GM18519 (cell line): Measurements from ENCODE around the gene RNF222.
"Not testable (repeated sequence)": the region's sequence is repeated elsewhere in the genome, so short reads cannot be mapped to it uniquely, and the experiment has no call there.

ENCODE experiments used
- ATAC-seq: cut with Tn5 transposase; IDR thresholded peaks from one replicate; pipeline ENCODE4 v1.9.1; 2021; ENCODE audit warnings: mild to moderate bottlenecking, moderate library complexity; ENCODE audit not compliant: unreplicated experiment, low FRiP score

The RNF222 gene

DNA sequence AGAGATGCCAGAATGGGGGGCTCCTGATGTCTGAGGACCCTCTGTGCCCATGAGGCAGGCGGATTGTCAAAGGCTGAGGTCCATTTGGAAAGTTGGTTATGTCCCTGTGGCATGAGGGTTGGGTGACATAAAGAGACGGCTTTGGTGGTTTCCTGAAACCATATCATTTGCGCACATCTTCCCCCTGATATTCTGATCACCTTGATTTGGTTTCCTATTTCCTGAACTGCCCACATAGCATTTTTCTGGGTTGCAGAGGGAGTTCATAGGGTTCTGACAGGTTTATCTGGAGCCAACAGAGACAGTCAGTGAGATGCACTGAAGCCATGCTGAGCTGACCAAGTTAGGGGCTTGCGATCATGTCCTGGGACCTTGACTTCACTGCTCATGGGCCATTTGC is 15.7 kb upstream of the RNF222 start:
- no peak for ATAC-seq

DNA sequence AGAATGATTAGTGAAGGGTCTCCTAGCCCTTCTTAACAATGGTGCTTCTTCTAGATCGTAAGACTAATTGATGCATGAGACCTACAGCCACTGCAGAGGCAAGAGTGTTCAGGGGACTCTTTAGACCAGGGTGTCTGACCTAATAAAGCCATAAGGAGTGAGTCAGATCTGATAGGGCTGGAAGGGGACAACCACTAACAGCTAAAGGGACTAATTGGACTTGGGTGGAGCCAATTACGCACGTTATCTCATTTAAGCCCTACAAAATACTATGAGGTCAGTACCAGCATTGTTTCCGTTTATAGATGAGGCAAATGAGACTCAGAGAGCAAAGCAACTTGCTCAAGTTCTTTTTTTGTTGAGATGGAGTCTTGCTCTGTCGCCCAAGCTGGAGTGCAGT is 14.5 kb upstream of the RNF222 start:
- ATAC-seq: no peak

DNA sequence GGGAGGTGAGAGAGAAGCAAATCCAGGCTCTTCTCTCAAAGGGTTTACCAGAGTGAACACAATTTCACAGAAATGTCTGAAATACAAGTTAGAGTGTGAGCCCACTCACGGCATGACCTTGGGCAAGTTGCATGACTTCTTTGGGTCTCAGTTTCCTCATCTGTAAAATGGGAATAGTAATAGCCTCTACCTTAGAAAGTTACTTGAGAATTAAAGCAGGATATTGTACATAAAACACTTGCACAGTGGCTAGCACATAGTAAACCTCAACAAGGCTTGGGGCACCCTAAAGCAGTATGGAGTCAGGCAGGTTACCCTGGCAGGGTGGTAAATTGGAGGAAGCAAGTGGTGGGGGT is 13.2 kb upstream of the RNF222 start:
- ATAC-seq: no peak

DNA sequence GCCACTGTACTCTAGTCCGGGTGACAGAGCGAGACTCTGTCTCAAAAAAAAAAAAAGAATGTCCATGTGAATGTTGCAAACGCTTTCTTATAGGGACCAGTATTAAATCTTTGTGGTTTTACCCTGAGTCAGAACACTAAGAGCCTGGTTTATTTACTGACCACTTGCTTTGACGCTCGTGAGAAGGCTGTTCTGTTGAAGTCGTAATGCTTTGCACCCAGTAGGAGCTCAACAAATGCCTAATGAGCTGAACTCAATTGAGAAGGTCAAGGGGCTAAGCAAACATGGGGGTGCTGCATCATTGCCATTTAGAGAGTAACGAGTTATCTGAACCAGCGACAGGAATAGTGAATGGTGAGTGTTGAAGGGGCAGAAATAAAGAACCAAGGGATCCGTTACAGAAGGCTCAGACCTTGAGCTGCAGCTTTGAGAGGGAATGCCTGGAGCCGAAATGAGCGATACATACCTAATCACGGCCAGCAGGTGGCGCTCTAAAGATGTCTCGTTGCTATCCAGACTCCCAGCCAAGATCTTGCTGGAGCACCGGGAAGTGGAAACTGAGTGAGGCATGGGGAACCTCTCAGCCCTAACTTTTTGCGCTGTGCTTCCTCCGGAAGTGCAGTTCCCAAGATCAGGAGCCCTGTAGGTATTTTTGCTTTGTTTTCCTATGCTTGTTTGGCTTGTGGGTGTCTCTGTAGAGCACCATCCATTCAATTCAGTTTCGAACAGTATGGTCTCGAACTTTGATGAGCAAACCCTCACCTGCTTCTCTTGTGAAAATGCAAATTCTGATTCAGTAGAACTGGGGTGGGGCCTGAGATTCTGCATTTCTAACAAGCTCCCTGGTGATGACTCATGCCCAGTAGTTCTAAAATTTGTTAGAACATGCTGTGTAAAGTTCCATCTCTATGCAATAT is 12.6 kb upstream of the RNF222 start:
- no peak for ATAC-seq

DNA sequence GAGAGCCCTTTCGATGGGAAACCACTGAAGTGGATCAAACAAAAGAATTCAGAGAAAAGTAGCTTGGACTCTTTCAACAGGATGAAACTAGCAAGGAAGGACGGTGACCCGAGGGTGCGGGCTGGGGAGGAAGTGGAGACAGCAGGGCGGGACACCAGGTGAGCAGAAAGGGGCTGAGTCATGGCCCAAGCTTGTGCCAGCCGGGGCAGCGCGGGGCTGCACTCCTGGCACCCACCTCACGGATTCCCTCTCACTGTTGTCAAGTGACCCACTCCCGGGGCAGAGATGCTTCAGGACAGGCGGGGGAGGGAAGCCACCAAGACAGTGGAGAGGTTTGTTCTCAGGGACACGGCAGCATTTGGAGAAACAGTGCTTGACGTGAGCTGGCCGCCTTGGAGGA is 10.7 kb upstream of the RNF222 start:
- ATAC-seq: no peak

DNA sequence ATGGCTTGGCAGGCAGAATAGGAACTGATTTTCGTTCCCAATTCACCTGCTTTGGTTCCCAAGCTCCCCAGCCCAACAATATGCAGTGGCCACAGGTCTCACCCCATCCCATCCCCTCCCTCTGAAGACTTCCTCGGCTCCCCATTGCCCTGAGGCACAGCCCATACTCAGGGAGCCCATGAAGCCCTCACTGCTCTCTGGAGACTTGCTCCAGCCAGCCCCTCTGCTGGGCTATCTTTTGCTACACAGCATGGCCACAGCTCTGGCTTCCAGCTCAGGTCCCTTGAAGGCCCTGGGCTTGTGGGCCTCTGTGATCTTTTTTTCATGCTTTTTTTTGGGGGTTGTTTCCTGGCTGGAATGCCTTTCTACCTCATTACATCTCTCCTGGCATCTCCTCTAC is 8.5 kb upstream of the RNF222 start:
- no peak for ATAC-seq

DNA sequence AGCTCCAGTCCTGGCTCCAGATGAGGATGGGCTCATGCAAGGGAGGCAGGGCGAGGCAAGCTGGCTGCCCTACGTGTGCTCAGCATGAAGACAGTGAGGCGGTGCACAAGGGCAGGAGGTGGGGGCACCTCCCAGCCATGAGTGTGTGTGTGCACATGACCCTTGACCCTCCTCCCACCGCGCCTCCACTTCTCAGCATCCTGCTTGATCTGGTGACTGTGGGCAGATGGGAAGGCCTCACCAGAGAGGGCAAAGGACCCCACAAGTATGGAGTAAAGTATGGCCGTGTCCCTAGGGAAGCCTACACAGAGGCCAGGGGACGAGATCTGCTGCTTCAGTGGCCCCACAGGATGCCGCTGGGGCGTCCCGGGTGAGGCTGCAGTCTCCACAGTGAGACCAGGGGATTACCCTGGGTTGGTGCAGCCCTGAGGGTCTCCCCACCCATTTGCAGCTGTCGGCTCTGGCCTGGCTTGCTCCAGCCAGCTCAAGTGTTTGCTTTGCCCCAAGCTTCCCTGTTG is 7.9 kb upstream of the RNF222 start:
- no peak for ATAC-seq

DNA sequence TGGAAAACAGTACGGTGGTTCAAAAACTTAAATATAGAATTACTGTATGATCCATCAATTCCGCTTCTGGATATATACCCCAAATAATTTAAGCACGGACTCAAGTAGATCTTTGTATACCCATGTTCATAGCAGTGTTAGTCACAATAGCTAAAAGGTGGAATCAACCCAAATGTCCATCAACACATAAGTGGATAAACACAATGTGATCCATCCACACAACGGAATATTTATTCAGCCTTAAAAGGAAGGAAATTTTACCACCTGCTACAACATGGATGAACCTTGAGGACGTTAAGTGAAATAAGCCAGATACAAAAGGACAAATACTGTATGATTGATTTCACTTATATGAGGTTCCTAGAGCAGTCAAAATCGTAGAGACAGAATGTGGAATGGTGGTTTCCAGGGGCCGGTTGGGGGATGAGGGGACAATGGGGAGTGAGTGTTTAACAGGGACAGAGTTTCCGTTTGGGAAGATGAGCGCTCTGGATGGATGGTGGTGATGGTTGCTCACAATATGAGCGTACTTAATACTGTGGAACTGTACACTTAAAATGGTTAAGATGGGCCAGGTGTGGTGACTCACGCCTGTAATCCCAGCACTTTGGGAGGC is 5.4 kb upstream of the RNF222 start:
- ATAC-seq: no peak

DNA sequence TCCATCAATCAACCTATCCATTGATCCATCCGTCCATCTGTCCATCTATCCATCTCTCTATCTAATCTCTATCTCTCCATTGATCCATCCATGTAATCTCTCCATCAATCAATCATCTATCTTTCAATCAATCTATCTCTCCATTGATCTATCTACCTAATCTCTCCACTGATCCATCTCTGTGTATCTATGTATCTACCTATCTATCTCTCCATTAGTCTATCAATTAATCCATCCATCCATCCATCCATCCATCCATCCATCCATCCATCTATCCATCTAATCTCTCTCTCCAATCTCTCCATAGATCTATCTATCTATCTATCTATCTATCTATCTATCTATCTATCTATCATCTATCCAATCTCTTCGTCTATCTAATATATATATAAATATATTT is 3.5 kb upstream of the RNF222 start:
- ATAC-seq: no peak

DNA sequence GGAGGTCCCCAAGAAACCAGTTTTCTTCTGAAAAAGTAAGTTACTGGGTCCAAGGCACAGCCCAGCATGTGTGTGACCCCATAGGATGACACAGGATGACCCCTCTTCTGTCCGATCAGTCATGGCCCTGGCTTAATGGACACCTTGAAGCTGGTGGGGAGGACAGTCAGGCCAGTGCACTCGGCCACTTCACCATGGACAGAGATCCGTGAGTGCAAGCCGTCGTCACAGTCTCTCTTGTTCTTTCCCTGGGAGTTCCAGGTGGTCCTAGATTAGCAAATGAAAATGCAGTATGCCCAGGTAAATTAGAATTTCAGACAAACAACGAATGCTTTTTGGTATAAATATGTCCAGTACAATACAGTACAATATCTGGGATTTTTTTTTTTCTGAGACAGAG is 1.4 kb upstream of the RNF222 start:
- no peak for ATAC-seq

DNA sequence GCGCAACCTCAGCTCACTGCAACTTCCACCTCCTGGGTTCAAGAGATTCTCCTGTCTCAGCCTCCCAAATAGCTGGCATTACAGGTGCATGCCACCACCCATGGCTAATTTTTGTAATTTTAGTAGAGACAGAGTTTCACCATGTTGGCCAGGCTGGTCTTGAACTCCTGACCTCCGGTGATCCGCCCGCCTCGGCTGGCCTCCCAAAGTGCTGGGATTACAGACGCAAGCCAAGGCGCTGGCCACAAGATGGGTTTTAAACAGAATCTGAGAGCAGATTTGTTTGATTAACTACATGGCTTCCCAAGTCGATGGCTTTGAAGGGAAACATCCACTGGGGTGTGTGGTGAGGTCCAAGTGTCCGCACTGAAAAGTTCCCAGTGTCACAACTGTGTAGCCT is 3.1 kb downstream of the RNF222 start:
- not testable (repeated sequence) for ATAC-seq

DNA sequence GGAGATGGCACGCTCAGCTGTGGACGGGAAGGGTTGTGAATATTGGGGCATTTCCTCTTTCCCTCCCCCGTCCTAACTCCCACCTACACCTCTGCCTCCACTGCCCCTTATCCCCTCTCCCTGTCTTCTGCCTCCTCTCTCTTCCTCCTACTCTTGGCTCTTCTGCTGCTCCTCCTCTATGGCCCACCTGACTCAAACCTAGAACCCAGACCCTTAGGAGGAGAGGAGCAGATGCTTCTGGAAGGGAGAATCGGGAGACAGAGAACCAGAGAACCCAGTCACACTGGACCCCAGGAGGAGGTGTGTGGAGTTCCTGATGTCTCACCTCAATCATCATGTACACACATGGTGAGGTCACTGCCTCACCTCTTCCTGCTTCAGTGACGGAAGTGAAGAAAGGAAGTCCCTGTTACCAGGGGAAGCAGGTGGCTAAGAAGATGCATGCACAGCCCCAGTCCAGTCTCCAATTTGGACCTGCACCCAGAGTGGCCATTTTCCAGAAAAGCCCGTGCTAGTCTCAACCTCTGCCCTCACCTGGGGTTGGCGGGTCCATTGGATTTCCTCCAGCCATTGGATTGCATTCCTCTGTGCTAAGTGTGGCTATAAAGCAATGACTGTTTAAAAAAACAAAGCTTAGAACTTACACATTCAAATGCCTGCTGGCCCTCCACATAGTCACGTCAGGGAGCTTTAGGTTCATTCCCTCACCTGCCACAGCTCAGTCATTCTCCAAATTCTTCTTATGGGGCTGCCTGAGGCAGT is 4.0 kb downstream of the RNF222 start:
- ATAC-seq: no peak

DNA sequence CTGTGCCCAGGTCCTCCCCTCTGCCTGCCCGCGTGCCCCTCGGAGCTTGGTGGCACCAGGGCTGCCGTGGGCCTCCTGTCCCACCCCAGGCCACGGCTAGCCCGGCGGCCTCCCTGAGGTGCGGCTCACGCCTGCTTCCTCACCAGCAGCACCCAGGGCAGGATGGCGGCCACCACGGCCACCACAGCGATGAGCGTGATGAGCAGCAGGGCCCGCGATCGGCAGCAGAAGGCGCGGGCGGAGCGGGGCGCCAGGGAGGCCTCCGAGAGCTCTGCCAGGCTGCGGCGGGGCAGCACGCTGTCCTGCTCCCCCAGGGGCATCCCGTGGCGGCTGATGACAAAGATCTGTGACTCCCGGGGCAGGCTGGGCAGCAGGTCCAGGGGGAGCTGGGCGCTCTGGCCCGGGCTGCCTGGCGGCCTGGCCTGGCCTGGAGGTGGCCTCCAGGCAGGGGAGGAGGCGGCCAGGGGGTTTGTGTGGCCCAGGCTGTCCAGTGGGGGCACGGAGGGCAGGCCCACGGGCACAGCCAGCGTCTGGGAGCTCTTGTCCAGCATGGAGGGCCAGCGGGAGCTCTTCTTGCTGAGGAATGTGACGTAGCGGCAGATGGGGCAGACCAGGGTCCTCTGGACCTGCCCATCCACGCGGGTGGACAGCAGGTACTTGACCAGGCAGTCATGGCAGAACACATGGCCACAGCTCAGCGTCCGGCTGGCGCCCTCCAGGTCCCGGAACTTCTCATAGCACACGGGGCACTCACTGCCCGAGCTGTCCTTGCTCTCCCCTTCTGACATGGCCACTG is 4.8 kb downstream of the RNF222 start:
- no peak for ATAC-seq

DNA sequence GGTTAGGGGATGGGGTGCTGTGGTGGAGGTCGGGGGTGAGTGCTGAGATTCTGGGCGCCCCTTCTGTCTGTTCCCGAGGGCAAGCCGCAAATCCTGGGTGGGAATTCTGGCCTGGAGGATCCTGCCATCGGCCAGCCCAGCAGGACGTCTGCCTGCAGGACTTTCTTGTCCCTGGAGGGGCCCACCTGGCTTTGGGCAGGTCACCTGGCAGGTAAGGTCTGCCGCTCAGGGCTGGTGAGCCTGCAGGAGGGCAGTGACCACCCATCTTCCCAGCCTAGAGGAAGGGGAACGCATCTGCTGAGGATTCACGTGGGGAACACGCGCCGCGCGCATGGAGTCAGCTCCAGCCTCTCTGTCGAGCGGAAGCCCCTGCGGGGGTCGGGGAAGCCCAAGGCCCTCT is 5.4 kb downstream of the RNF222 start:
- ATAC-seq: no peak

DNA sequence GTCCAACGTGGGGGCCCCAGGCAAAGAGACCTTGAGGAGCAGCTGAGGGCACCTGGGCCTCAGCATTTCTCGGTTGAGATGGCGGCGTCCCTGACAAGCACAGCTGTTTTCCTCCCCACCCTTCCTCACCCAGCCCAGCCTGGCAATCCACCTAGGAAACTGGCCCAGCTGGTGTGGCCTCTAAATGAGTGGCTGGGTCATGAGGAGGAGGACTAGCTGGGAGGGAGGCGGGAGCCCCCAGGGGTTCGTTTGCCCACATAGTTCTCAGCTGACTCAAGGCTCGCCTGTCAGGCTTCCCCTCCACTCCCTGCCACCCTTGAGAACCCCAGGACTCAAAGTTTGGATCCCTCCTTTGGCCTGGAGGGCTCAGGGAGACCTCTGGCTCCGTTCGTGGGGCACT is 5.9 kb downstream of the RNF222 start:
- no peak for ATAC-seq

DNA sequence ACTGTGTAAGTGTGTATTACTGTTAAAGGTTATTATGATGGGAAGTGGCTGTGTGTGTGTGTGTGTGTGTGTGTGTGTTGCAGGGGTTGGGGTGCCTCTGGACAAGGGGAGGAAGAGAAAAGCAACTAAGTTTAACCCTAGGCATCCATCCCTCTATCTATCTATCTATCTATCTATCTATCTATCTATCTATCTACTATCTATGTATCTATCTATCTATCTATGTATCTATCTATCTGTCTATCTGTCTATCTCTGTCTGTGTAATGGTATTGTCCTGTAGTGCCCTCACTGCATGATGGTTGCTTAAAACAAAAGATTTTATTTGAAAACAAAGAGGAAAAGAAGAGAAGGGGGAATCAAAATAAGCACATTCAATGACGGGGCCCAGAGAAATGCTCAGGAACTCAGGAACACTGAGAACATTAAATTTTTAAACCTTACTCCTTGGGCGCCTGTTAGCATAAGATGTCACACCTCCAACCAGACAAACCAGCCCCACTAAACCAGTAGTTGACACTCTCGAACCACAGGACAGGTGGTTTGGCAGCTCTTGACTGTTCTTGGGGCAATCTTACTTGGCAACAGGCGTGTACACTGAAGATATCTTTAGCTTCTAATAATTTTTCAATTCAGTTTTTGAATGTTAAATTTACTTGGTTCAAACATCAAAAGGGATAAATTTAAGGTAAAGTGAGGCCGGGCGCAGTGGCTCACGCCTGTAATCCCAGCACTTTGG is 9.5 kb downstream of the RNF222 start:
- no peak for ATAC-seq

DNA sequence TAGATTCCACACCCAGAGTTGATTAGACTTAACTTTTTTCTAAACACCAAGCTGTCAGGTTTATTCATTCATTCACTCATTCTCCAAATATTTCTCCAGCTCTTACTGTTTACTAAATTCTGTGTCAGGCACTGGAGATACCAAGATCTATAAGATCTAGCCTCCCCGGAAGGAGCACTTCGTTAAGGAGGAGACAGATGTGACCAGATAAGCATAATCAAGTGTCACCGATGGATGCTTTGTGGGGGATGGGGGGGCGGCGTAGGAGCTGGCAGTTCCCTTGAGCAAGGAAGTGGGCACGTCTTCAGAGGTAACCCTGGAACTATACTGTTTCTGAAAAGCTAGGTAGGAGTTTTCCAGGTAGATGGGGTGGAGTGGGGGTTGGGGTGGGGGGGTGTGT is 10.8 kb downstream of the RNF222 start:
- ATAC-seq: no peak

DNA sequence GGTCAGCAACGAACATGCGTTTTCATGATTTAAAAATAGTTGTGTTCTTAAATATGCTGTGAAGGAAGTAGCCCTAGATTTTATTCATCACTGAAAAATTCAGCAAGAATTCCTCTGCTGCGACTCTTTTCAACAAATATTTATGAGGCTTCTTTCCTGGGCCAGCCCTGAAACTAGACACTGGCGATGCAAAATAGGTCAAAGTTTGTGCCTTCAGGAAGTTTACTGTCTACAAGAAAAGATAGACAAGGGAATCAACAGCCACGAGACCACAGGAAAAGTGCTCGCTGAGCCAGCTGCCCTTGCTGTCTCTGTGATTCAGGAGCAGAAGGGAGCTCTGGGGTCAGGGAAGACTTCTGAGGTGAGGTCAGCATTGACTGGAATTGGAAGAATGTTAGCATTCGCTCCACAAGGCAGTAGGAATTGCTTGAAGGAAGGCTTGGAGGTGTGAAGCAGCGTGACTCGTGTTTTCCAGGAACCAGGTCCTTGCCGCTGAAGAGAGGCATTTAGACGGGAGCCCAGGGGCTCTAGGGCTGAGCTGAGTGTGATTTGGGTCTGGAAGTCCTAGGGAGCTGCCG is 12.7 kb downstream of the RNF222 start:
- ATAC-seq: no peak

DNA sequence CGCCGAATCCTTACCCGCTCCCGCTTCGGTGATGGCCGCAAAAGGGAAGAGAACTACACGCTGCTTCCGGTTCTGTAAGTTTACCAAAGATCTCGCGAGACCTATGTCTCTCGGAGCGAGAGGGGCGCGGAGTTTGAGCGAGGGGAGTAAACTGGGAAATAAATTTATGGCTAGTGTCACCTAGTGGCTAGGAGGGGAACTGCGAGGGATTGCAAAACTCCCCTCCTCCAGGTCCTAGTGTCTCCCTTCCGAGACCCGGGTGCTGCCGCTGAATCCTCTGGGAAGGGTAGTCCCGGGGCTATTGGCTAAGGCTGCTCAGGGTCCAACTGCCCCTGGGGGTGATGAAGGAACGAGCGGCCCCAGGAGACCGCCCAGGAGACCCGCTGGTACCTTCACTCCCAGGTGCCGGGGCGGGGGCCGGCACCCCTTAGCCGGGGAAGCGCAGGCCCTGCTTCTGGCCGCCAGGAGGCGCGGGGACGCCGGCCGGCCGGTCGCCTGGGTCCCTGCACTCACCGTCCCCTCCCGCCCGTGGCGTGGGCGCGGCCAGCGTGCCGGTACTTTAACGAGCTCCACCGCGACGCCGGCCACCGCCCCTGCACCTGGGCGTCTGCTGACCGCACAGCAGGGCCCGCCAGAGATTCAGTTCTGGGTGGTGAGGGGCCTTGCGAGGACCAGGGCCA is 14.3 kb downstream of the RNF222 start, which contains the start of gene RPL26:
RPL26 (minus strand) TSS at position 51 of the 680 bp plus-strand sequence. CDS start 883 bp downstream, outside the sequence.
- ATAC-seq: peak; percentile 69
